A549 (cell line): ENCODE results near the gene DOK7.

Source experiments
- CEBPB ChIP-seq, 2 experiments: fragments of >200 bp in 1 of 2; sonication (Bioruptor Twin) in 1 of 2; formaldehyde crosslinking in 1 of 2; IDR thresholded peaks; 2 replicates each; pipeline ENCODE4 v1.6.1; 2012 to 2016
- HOXB13 ChIP-seq: fragments of 250-450 bp; sonication (Bioruptor Pico); IDR thresholded peaks from 2 replicates; pipeline ENCODE4 v1.5.0; 2020; ENCODE audit warnings: low read depth, mild to moderate bottlenecking, moderate library complexity
- RAD21 ChIP-seq, 2 experiments: fragments of >200 bp in 1 of 2; sonication (Bioruptor Twin) in 1 of 2; formaldehyde crosslinking in 1 of 2; IDR thresholded peaks in 1 of 2; conservative IDR thresholded peaks in 1 of 2; 2 replicates in 1 of 2; 3 replicates in 1 of 2; pipeline ENCODE4 v1.6.1; 2012 to 2018; ENCODE audit warnings: inconsistent platforms in 1 of 2
- RARB ChIP-seq: fragments of 250-450 bp; sonication (Bioruptor Pico); IDR thresholded peaks from 2 replicates; pipeline ENCODE4 v1.8.0; 2021; ENCODE audit warnings: mild to moderate bottlenecking, moderate library complexity
- SMC3 ChIP-seq: fragments of >200 bp; sonication (Bioruptor Twin); formaldehyde crosslinking; IDR thresholded peaks from 3 replicates; pipeline ENCODE4 v1.6.1; 2018; ENCODE audit warnings: inconsistent platforms
- TF ChIP-seq, protein P1 (sequence below): fragments of >200 bp; sonication (Bioruptor Twin); formaldehyde crosslinking; IDR thresholded peaks from 3 replicates; pipeline ENCODE4 v1.5.1; 2016

DNA sequence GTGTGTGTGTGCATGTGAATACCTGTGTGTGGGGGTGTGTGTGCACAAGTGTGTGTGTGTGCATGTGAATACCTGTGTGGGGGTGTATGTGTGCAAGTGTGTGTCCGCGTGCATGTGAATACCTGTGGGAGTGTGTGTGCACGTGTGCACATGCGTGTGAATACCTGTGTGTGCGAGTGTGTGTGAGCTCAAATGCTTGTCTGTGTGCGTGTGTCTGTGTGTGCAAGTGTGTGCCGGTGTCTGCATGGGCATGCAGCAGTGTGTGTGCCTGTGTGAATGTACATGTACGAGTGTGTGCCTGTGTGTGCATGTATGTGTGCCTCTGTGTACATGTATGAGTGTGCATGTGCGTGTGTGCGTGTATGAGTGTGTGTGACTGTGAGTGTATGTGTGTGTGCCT lies 5.0 kb downstream of the DOK7 start:
- no peak for TF ChIP-seq RARB (CRISPR knock-in tag)
- TF ChIP-seq RAD21 (conservative IDR thresholded peaks at IDR 0.05 in 1 of 2, IDR thresholded peaks at IDR 0.05 in 1 of 2): no peak
- TF ChIP-seq, protein P1, sequence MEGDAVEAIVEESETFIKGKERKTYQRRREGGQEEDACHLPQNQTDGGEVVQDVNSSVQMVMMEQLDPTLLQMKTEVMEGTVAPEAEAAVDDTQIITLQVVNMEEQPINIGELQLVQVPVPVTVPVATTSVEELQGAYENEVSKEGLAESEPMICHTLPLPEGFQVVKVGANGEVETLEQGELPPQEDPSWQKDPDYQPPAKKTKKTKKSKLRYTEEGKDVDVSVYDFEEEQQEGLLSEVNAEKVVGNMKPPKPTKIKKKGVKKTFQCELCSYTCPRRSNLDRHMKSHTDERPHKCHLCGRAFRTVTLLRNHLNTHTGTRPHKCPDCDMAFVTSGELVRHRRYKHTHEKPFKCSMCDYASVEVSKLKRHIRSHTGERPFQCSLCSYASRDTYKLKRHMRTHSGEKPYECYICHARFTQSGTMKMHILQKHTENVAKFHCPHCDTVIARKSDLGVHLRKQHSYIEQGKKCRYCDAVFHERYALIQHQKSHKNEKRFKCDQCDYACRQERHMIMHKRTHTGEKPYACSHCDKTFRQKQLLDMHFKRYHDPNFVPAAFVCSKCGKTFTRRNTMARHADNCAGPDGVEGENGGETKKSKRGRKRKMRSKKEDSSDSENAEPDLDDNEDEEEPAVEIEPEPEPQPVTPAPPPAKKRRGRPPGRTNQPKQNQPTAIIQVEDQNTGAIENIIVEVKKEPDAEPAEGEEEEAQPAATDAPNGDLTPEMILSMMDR: no peak
- no peak for TF ChIP-seq HOXB13 (CRISPR knock-in tag)
- no peak for TF ChIP-seq SMC3
- no peak for TF ChIP-seq CEBPB (IDR thresholded peaks at IDR 0.05)
